HG03064 (cell line): ENCODE measurements around the gene CEP57L1.
"Not testable (repeated sequence)": the region's sequence is repeated elsewhere in the genome, so short reads cannot be mapped to it uniquely, and the experiment has no call there.

Source experiments
- ATAC-seq: cut with Tn5 transposase; IDR thresholded peaks from one replicate; pipeline ENCODE4 v1.9.1; 2021; ENCODE audit warnings: low read depth; ENCODE audit not compliant: unreplicated experiment

CEP57L1 gene

GRCh38 chr6:109103942-109104341 lies 8.6 kb downstream of the CEP57L1 start:
- no peak for ATAC-seq

- no peak for ATAC-seq
Observed at GRCh38 chr6:109104512-109104911, 9.2 kb downstream of the CEP57L1 start.

- no peak for ATAC-seq
Observed at GRCh38 chr6:109105681-109106080, 10.4 kb downstream of the CEP57L1 start.

GRCh38 chr6:109109663-109110062 lies 14.4 kb downstream of the CEP57L1 start:
- not testable (repeated sequence) for ATAC-seq

GRCh38 chr6:109112663-109113062 lies 17.4 kb downstream of the CEP57L1 start:
- not testable (repeated sequence) for ATAC-seq

- ATAC-seq, result peak; percentile 77
Observed at GRCh38 chr6:109117346-109118035, 22.2 kb downstream of the CEP57L1 start.

- no peak for ATAC-seq
Observed at GRCh38 chr6:109118337-109118736, 23.0 kb downstream of the CEP57L1 start.

- ATAC-seq, result no peak
Observed at GRCh38 chr6:109118871-109119354, 23.6 kb downstream of the CEP57L1 start.

- no peak for ATAC-seq
Observed at GRCh38 chr6:109121411-109121810, 26.1 kb downstream of the CEP57L1 start.

- no peak for ATAC-seq
Observed at GRCh38 chr6:109124219-109124618, 28.9 kb downstream of the CEP57L1 start.

GRCh38 chr6:109125504-109125903 lies 30.2 kb downstream of the CEP57L1 start:
- ATAC-seq, result no peak

GRCh38 chr6:109130065-109130464 lies 34.8 kb downstream of the CEP57L1 start:
- no peak for ATAC-seq

- not testable (repeated sequence) for ATAC-seq
Observed at GRCh38 chr6:109135600-109135999, 40.3 kb downstream of the CEP57L1 start.

- not testable (repeated sequence) for ATAC-seq
Observed at GRCh38 chr6:109136039-109136438, 40.7 kb downstream of the CEP57L1 start.

GRCh38 chr6:109136530-109136929 lies 41.2 kb downstream of the CEP57L1 start:
- ATAC-seq, result not testable (repeated sequence)

- no peak for ATAC-seq
Observed at GRCh38 chr6:109139109-109139508, 43.8 kb downstream of the CEP57L1 start.

- not testable (repeated sequence) for ATAC-seq
Observed at GRCh38 chr6:109142067-109142466, 46.8 kb downstream of the CEP57L1 start.

- ATAC-seq, result no peak
Observed at GRCh38 chr6:109143191-109143590, 47.9 kb downstream of the CEP57L1 start.

GRCh38 chr6:109148251-109148650 lies 52.9 kb downstream of the CEP57L1 start:
- ATAC-seq, result not testable (repeated sequence)

- ATAC-seq, result not testable (repeated sequence)
Observed at GRCh38 chr6:109148716-109149115, 53.4 kb downstream of the CEP57L1 start.

GRCh38 chr6:109153752-109154151 lies 58.4 kb downstream of the CEP57L1 start:
- no peak for ATAC-seq

- ATAC-seq, result no peak
Observed at GRCh38 chr6:109164331-109164730, 69.0 kb downstream of the CEP57L1 start.
